GM19099 (cell line): ENCODE data around the gene ADGRL2.

Source experiments
- POLR2A ChIP-seq: IDR thresholded peaks from 3 replicates; pipeline ENCODE4 v1.6.1; 2011; ENCODE audit warnings: low read depth; ENCODE audit not compliant: insufficient read length; ENCODE audit errors: extremely low read depth

ADGRL2 gene

GRCh38 chr1:81801651-81802456, 1.1 kb downstream of the ADGRL2 start:
- TF ChIP-seq POLR2A = no peak

- no peak for TF ChIP-seq POLR2A
These were observed 1.6 kb downstream of the ADGRL2 start for GRCh38 chr1:81802457-81802706.

GRCh38 chr1:81802707-81803430, 2.1 kb downstream of the ADGRL2 start:
- no peak for TF ChIP-seq POLR2A

GRCh38 chr1:81803431-81804110, 2.8 kb downstream of the ADGRL2 start:
- no peak for TF ChIP-seq POLR2A

GRCh38 chr1:81804312-81804711, 3.6 kb downstream of the ADGRL2 start:
- no peak for TF ChIP-seq POLR2A

GRCh38 chr1:81805537-81806431, 5.0 kb downstream of the ADGRL2 start:
- TF ChIP-seq POLR2A = no peak

- TF ChIP-seq POLR2A = no peak
These were observed 5.7 kb downstream of the ADGRL2 start for GRCh38 chr1:81806432-81806770.

GRCh38 chr1:81808760-81809159, 8.0 kb downstream of the ADGRL2 start:
- TF ChIP-seq POLR2A = no peak

- no peak for TF ChIP-seq POLR2A
These were observed 9.1 kb downstream of the ADGRL2 start for GRCh38 chr1:81809808-81810207.

GRCh38 chr1:81811757-81812371, 11.1 kb downstream of the ADGRL2 start:
- TF ChIP-seq POLR2A = no peak

- no peak for TF ChIP-seq POLR2A
These were observed 12.0 kb downstream of the ADGRL2 start for GRCh38 chr1:81812712-81813111.

- no peak for TF ChIP-seq POLR2A
These were observed 13.0 kb downstream of the ADGRL2 start for GRCh38 chr1:81813691-81814090.

GRCh38 chr1:81819613-81820012, 18.9 kb downstream of the ADGRL2 start:
- TF ChIP-seq POLR2A = no peak

GRCh38 chr1:81820765-81821164, 20.0 kb downstream of the ADGRL2 start:
- TF ChIP-seq POLR2A = no peak

GRCh38 chr1:81823082-81823481, 22.3 kb downstream of the ADGRL2 start:
- no peak for TF ChIP-seq POLR2A
